ENCODE data around the gene IGFBP7. TPM values are rescaled to one million over a fixed set of nuclear protein-coding genes. Genes with fewer than 3 reads are reported as not detected.

The IGFBP7 gene, protein sequence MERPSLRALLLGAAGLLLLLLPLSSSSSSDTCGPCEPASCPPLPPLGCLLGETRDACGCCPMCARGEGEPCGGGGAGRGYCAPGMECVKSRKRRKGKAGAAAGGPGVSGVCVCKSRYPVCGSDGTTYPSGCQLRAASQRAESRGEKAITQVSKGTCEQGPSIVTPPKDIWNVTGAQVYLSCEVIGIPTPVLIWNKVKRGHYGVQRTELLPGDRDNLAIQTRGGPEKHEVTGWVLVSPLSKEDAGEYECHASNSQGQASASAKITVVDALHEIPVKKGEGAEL
- 1,691 and 2,028 TPM in 2 replicates for polyA plus RNA-seq (2011; rRNA removed)
- polyA minus RNA-seq (2011; rRNA and poly(A)+ RNA removed): 79.6 and 89.6 TPM in 2 replicates

- no peaks in the 10 kb centered on the region for H3K36me3 ChIP-seq (ENCODE audit: control insufficient read depth, insufficient read depth, low read length)
- TF ChIP-seq CTCF (IDR thresholded peaks at IDR 0.05; ENCODE audit: insufficient read depth, low read depth, low read length): no peak
- POLR2A ChIA-PET: interaction anchor here (0.7 to 1.0 kb wide), 3 partner anchors 8 to 31 kb away, joined by 4 to 5 read pairs (median 4); no protein-coding TSS in a partner anchor
- DNase-seq (ENCODE audit: low read depth): no peak
- no peaks in the 10 kb centered on the region for H3K27me3 ChIP-seq (ENCODE audit: control insufficient read depth, insufficient read depth, low read length)
- H3K4me3 ChIP-seq (ENCODE audit: low read depth, low read length): peak within 1 kb of the TSS; percentile 55
- CTCF ChIA-PET: interaction anchor here (1.1 to 1.7 kb wide), 3 partner anchors 35 to 72 kb away, joined by 3 to 11 read pairs (median 4); no protein-coding TSS in a partner anchor
Measured at GRCh38 chr4:57109847-57110639, at the start of gene IGFBP7. Gene IGFBP7 (minus strand): TSS chr4:57110385. CDS start chr4:57110351, 34 bp downstream.

- POLR2A ChIA-PET: no interaction called here
- no peak for TF ChIP-seq CTCF (IDR thresholded peaks at IDR 0.05; ENCODE audit: insufficient read depth, low read depth, low read length)
- Histone ChIP-seq H3K4me3 (ENCODE audit: low read depth, low read length) (no peak overlapping the region), H3K36me3 (ENCODE audit: control insufficient read depth, insufficient read depth, low read length) (no peaks in the 10 kb centered on the region), H3K27me3 (ENCODE audit: control insufficient read depth, insufficient read depth, low read length) (no peaks in the 10 kb centered on the region)
- no peak for DNase-seq (ENCODE audit: low read depth)
- CTCF ChIA-PET: no interaction called here
Measured at GRCh38 chr4:57159866-57160265, 49.7 kb upstream of the IGFBP7 start.

GRCh38 chr4:57158762-57159161 is 48.6 kb upstream of the IGFBP7 start:
- POLR2A ChIA-PET: no interaction called here
- DNase-seq (ENCODE audit: low read depth): no peak

GRCh38 chr4:57158221-57158620 is 48.0 kb upstream of the IGFBP7 start:
- no peak for TF ChIP-seq CTCF (IDR thresholded peaks at IDR 0.05; ENCODE audit: insufficient read depth, low read depth, low read length)
- no peak overlapping the region for H3K4me3 ChIP-seq (ENCODE audit: low read depth, low read length)
- CTCF ChIA-PET: interaction anchor here (0.9 to 1.0 kb wide), 2 partner anchors 10 to 141 kb away, joined by 3 read pairs; no protein-coding TSS in a partner anchor
- POLR2A ChIA-PET: no interaction called here
- H3K27me3 ChIP-seq (ENCODE audit: control insufficient read depth, insufficient read depth, low read length): no peaks in the 10 kb centered on the region
- H3K36me3 ChIP-seq (ENCODE audit: control insufficient read depth, insufficient read depth, low read length): no peaks in the 10 kb centered on the region
- DNase-seq (ENCODE audit: low read depth): no peak

More at GRCh38 chr4:57158762-57159161, 48.6 kb upstream of the IGFBP7 start:
- no peaks in the 10 kb centered on the region for H3K27me3 ChIP-seq (ENCODE audit: control insufficient read depth, insufficient read depth, low read length)
- no peaks in the 10 kb centered on the region for H3K36me3 ChIP-seq (ENCODE audit: control insufficient read depth, insufficient read depth, low read length)
- H3K4me3 ChIP-seq (ENCODE audit: low read depth, low read length): no peak overlapping the region
- no peak for TF ChIP-seq CTCF (IDR thresholded peaks at IDR 0.05; ENCODE audit: insufficient read depth, low read depth, low read length)
- CTCF ChIA-PET: no interaction called here

- CTCF ChIA-PET: interaction anchor here (0.6 to 1.6 kb wide), 5 partner anchors 8 to 174 kb away, joined by 3 to 4 read pairs (median 3); no protein-coding TSS in a partner anchor
- POLR2A ChIA-PET: interaction anchor here (0.5 kb wide), 1 partner anchor 133 kb away, joined by 4 read pairs; no protein-coding TSS in a partner anchor
- no peak overlapping the region for H3K4me3 ChIP-seq (ENCODE audit: low read depth, low read length)
- DNase-seq (ENCODE audit: low read depth): no peak
- no peaks in the 10 kb centered on the region for H3K36me3 ChIP-seq (ENCODE audit: control insufficient read depth, insufficient read depth, low read length)
- H3K27me3 ChIP-seq (ENCODE audit: control insufficient read depth, insufficient read depth, low read length): no peaks in the 10 kb centered on the region
- no peak for TF ChIP-seq CTCF (IDR thresholded peaks at IDR 0.05; ENCODE audit: insufficient read depth, low read depth, low read length)
Measured at GRCh38 chr4:57157596-57158137, 47.5 kb upstream of the IGFBP7 start.
